OCI-LY3 (cell line): ENCODE results near the gene LUZP2.

ENCODE experiments used
- H2AFZ ChIP-seq: fragments of 200-600, 300-600 bp; shearing (Covaris generic); 2 replicates; pipeline ENCODE4 v1.6.0; 2014; ENCODE audit warnings: antibody characterized with exemption, low read depth, low read length
- H3K27ac ChIP-seq: fragments of 200-600, 300-600 bp; sonication (generic); 2 replicates; pipeline ENCODE4 v1.5.1; 2014; ENCODE audit warnings: mild to moderate bottlenecking, low read length, moderate library complexity, mixed read lengths
- H3K27me3 ChIP-seq: fragments of 200-600, 300-600 bp; sonication (generic); 2 replicates; pipeline ENCODE4 v1.6.1; 2014; ENCODE audit warnings: low read depth, low read length, mixed read lengths
- H3K36me3 ChIP-seq: fragments of 200-600, 300-600 bp; sonication (generic); replicated peaks from 2 replicates; pipeline ENCODE3; 2014; ENCODE audit warnings: low read depth, low read length, mixed read lengths
- H3K4me1 ChIP-seq: fragments of 300-600, 200-600 bp; sonication (generic); 2 replicates; pipeline ENCODE4 v1.6.1; 2014; ENCODE audit warnings: low read length, mixed read lengths
- H3K4me2 ChIP-seq: fragments of 200-600, 300-600 bp; sonication (generic); 2 replicates; pipeline ENCODE4 v1.6.1; 2014; ENCODE audit warnings: low read length, mixed read lengths
- H3K4me3 ChIP-seq: fragments of 300-600, 200-600 bp; sonication (generic); 2 replicates; pipeline ENCODE4 v1.5.1; 2014; ENCODE audit warnings: antibody characterized with exemption, mild to moderate bottlenecking, low read length, moderate library complexity
- H3K79me2 ChIP-seq: fragments of 300-600, 200-600 bp; shearing (Covaris generic); 2 replicates; pipeline ENCODE4 v1.6.1; 2014; ENCODE audit warnings: mild to moderate bottlenecking, low read length, mixed read lengths
- H3K9ac ChIP-seq: fragments of 300-600, 200-600 bp; shearing (Covaris generic); 2 replicates; pipeline ENCODE4 v1.6.0; 2014; ENCODE audit warnings: mild to moderate bottlenecking, low read length, moderate library complexity
- H3K9me3 ChIP-seq: fragments of 200-600, 300-600 bp; shearing (Covaris generic); 2 replicates; pipeline ENCODE4 v1.6.1; 2014; ENCODE audit warnings: low read length, mixed read lengths; ENCODE audit not compliant: insufficient read depth
- H4K20me1 ChIP-seq: fragments of 200-600, 300-600 bp; sonication (generic); 2 replicates; pipeline ENCODE4 v1.6.1; 2016; ENCODE audit warnings: low read length, mixed read lengths; ENCODE audit not compliant: insufficient read depth
- EZH2phosphoT487 ChIP-seq: fragments of 200-600 bp; shearing (Covaris generic); IDR thresholded peaks from 2 replicates; pipeline ENCODE4 v1.6.1; 2018; ENCODE audit warnings: antibody characterized with exemption, mixed run types, low read depth
- TF ChIP-seq, protein P1 (sequence below): fragments of 200-600, 300-600 bp; sonication (generic); IDR thresholded peaks from 2 replicates; pipeline ENCODE4 v1.5.1; 2014; ENCODE audit warnings: antibody characterized with exemption, low read length, low read depth

The LUZP2 gene

DNA sequence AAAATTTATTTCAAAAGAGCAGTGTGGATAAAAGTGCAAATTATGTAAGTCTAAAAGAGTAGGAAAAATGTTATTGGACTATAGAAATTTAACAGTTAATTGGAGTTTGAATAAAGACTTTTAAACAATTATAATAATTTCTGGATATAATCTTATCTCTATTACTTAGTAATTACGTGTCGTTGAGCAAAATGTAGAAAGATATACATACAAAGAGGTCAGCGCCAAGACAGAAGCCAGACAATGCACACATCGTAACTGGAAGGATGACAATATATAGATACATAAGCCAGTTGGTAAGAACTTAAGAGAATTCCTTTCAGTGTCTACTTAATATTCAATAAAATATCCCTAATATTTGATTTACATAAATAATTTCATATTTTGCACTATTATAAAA, 157.0 kb downstream of the LUZP2 start:
- H3K27ac ChIP-seq = no peak overlapping the region
- no peak for TF ChIP-seq EZH2phosphoT487
- TF ChIP-seq, protein P1, sequence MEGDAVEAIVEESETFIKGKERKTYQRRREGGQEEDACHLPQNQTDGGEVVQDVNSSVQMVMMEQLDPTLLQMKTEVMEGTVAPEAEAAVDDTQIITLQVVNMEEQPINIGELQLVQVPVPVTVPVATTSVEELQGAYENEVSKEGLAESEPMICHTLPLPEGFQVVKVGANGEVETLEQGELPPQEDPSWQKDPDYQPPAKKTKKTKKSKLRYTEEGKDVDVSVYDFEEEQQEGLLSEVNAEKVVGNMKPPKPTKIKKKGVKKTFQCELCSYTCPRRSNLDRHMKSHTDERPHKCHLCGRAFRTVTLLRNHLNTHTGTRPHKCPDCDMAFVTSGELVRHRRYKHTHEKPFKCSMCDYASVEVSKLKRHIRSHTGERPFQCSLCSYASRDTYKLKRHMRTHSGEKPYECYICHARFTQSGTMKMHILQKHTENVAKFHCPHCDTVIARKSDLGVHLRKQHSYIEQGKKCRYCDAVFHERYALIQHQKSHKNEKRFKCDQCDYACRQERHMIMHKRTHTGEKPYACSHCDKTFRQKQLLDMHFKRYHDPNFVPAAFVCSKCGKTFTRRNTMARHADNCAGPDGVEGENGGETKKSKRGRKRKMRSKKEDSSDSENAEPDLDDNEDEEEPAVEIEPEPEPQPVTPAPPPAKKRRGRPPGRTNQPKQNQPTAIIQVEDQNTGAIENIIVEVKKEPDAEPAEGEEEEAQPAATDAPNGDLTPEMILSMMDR = no peak
- no peak overlapping the region for H2AFZ ChIP-seq
- no peaks in the 10 kb centered on the region for H3K9me3 ChIP-seq
- H3K9ac ChIP-seq = no peak overlapping the region
- H4K20me1 ChIP-seq = no peaks in the 10 kb centered on the region
- no peaks in the 10 kb centered on the region for H3K4me1 ChIP-seq
- H3K4me3 ChIP-seq = no peak overlapping the region
- no peak overlapping the region for H3K4me2 ChIP-seq
- H3K79me2 ChIP-seq = no peaks in the 10 kb centered on the region
- no peaks in the 10 kb centered on the region for H3K27me3 ChIP-seq
- H3K36me3 ChIP-seq = no peaks in the 10 kb centered on the region

DNA sequence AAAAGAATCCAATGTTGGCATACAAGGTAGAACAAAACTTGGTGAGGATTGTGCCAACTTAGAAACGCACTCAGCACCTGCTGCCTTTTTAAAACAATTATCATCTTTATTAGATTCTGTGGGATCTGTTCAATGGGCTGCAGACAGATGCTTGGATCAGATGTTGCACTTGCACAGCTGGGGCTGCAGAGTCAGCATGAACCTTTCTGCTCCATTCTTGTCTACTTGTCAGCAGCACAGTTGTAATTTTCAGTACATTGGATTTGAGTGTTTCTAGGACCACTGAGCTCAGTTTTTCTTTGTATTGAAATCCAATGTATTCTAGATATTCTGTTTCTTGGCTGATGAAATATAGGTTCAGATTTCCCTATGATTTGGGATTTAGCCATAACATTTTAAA, 164.5 kb downstream of the LUZP2 start:
- H2AFZ ChIP-seq = no peak overlapping the region
- no peaks in the 10 kb centered on the region for H3K9me3 ChIP-seq
- H3K79me2 ChIP-seq = no peaks in the 10 kb centered on the region
- no peak overlapping the region for H3K27ac ChIP-seq
- no peaks in the 10 kb centered on the region for H3K27me3 ChIP-seq
- H3K4me3 ChIP-seq = no peak overlapping the region
- H3K9ac ChIP-seq = no peak overlapping the region
- no peaks in the 10 kb centered on the region for H3K4me1 ChIP-seq
- TF ChIP-seq, protein P1 = no peak
- no peak for TF ChIP-seq EZH2phosphoT487
- H3K4me2 ChIP-seq = no peak overlapping the region
- H4K20me1 ChIP-seq = no peaks in the 10 kb centered on the region
- H3K36me3 ChIP-seq = no peaks in the 10 kb centered on the region

DNA sequence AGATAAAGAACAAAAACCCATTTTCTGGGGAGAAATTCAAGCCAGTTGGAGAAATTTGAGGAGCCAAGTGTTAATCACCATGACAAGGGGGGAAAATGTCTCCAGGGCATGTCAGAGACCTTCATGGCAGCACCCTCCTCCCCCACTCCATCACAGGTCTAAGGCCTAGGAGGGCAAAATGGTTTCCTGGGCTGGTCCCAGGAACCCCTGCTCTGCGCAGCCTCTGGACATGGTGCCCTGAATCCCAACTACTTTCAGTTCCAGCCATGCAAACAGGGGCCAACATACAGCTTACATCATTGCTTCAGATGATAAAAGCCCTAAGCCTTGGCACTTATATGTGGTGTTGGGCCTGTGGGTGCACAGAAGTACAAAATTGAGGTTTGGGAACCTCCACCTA, 167.5 kb downstream of the LUZP2 start:
- no peak overlapping the region for H2AFZ ChIP-seq
- no peak overlapping the region for H3K27ac ChIP-seq
- H3K36me3 ChIP-seq = no peaks in the 10 kb centered on the region
- no peak overlapping the region for H3K9ac ChIP-seq
- no peaks in the 10 kb centered on the region for H3K27me3 ChIP-seq
- no peaks in the 10 kb centered on the region for H3K4me1 ChIP-seq
- H3K9me3 ChIP-seq = no peaks in the 10 kb centered on the region
- no peaks in the 10 kb centered on the region for H4K20me1 ChIP-seq
- H3K4me3 ChIP-seq = no peak overlapping the region
- TF ChIP-seq EZH2phosphoT487 = no peak
- TF ChIP-seq, protein P1 = no peak
- H3K4me2 ChIP-seq = no peak overlapping the region
- no peaks in the 10 kb centered on the region for H3K79me2 ChIP-seq

DNA sequence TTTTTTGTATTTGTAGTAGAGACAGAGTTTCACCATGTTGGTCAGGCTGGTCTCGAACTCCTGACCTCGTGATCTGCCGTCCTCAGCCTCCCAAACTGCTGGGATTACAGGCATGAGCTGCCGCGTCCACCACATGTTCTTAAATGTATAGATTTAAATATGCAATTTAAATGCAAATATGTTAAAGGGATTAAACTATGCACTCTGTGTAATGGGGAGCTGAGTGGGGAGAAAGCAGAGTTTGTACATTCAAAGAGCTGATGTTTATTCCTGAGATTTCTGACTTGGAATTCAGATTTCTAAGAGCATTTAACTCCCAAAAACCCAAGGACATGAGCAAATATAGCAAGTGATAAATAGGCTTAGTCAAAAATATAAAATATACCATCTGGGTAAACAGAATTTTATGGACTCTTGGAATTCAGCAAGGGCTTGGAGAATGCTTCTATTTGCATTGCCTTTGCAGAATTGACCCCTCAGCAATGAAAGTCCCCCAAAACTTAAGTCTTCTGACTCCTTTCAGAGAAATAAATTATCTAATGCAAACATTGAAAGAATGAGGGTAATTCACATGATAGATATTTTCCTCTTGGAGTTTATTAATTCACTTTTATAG, 170.6 kb downstream of the LUZP2 start:
- no peak overlapping the region for H3K4me3 ChIP-seq
- H3K9me3 ChIP-seq = no peaks in the 10 kb centered on the region
- H3K27ac ChIP-seq = no peak overlapping the region
- no peaks in the 10 kb centered on the region for H3K36me3 ChIP-seq
- no peak overlapping the region for H2AFZ ChIP-seq
- no peak overlapping the region for H3K4me2 ChIP-seq
- no peak overlapping the region for H3K9ac ChIP-seq
- H4K20me1 ChIP-seq = no peaks in the 10 kb centered on the region
- no peaks in the 10 kb centered on the region for H3K4me1 ChIP-seq
- no peak for TF ChIP-seq EZH2phosphoT487
- TF ChIP-seq, protein P1 = no peak
- no peaks in the 10 kb centered on the region for H3K79me2 ChIP-seq
- H3K27me3 ChIP-seq = no peaks in the 10 kb centered on the region
